Liver (tissue), 9 donors: ENCODE results near the gene ABRACL. TPM values are rescaled to one million over a fixed set of nuclear protein-coding genes. Genes with fewer than 3 reads are reported as not detected.

Experiments used
- DNase-seq: peaks from one replicate; pipeline ENCODE4 v3.0.0-alpha.2; 2017; ENCODE audit warnings: low spot score
- H3K27ac ChIP-seq, 2 donors: one replicate each; pipeline ENCODE4 v1.7.0; 2013; ENCODE audit warnings: inconsistent platforms in 2 of 2, low read length in 2 of 2, control low read depth in 1 of 2, low read depth in 1 of 2, mild to moderate bottlenecking in 1 of 2
- H3K27me3 ChIP-seq, 4 donors: one replicate each; pipeline versions ENCODE4 v1.6.1 to v1.7.0; 2013; ENCODE audit warnings: low read length in 3 of 4, inconsistent platforms in 1 of 4, mild to moderate bottlenecking in 1 of 4, moderate library complexity in 1 of 4; ENCODE audit not compliant: control insufficient read depth in 4 of 4, insufficient read depth in 4 of 4
- H3K36me3 ChIP-seq, 4 donors: one replicate each; pipeline versions ENCODE4 v1.6.1 to v1.7.0; 2013; ENCODE audit warnings: low read length in 3 of 4, mild to moderate bottlenecking in 3 of 4, low read depth in 1 of 4, moderate library complexity in 1 of 4; ENCODE audit not compliant: control insufficient read depth in 4 of 4, insufficient read depth in 3 of 4
- H3K4me1 ChIP-seq, 4 donors: one replicate each; pipeline versions ENCODE4 v1.6.1 to v1.7.0; 2013; ENCODE audit warnings: low read length in 3 of 4, mild to moderate bottlenecking in 3 of 4, moderate library complexity in 1 of 4; ENCODE audit not compliant: control insufficient read depth in 4 of 4, insufficient read depth in 4 of 4
- H3K4me3 ChIP-seq, 3 donors: one replicate each; pipeline versions ENCODE4 v1.6.1 to v1.7.0; 2013; ENCODE audit warnings: low read length in 3 of 3, control low read depth in 1 of 3, low read depth in 1 of 3, mild to moderate bottlenecking in 1 of 3
- H3K9ac ChIP-seq, 2 donors: one replicate each; pipeline ENCODE4 v1.7.0; 2013; ENCODE audit warnings: low read length in 2 of 2, mild to moderate bottlenecking in 2 of 2, moderate library complexity in 2 of 2, control low read depth in 1 of 2, low read depth in 1 of 2
- H3K9me3 ChIP-seq, 4 donors: one replicate each; pipeline versions ENCODE4 v1.6.1 to v1.7.0; 2013; ENCODE audit warnings: low read length in 3 of 4; ENCODE audit not compliant: control insufficient read depth in 4 of 4
- ATF3 ChIP-seq: IDR thresholded peaks from 2 replicates; pipeline ENCODE4 v1.6.1; 2016; ENCODE audit warnings: antibody characterized with exemption
- CTCF ChIP-seq: fragments of 150-350 bp; IDR thresholded peaks from 2 replicates; pipeline ENCODE4 v1.5.1; 2017; ENCODE audit warnings: improper control_type of control experiment, low read depth, low read length; ENCODE audit not compliant: missing input control
- EGR1 ChIP-seq, 2 donors: IDR thresholded peaks; 2 replicates each; pipeline ENCODE4 v1.6.1; 2016 to 2018; ENCODE audit warnings: antibody characterized with exemption in 2 of 2, low read depth in 2 of 2
- FOXA1 ChIP-seq: IDR thresholded peaks from 2 replicates; pipeline ENCODE4 v1.6.1; 2016; ENCODE audit warnings: antibody characterized with exemption
- FOXA2 ChIP-seq: IDR thresholded peaks from 2 replicates; pipeline ENCODE4 v1.6.1; 2016; ENCODE audit warnings: antibody characterized with exemption
- GABPA ChIP-seq, 2 donors: IDR thresholded peaks in 1 of 2; conservative IDR thresholded peaks in 1 of 2; 2 replicates each; pipeline ENCODE4 v1.6.1; 2016; ENCODE audit warnings: antibody characterized with exemption in 2 of 2, mild to moderate bottlenecking in 1 of 2, moderate library complexity in 1 of 2
- HNF4A ChIP-seq, 2 donors: conservative IDR thresholded peaks; 2 replicates each; pipeline ENCODE4 v1.6.1; 2016; ENCODE audit warnings: antibody characterized with exemption in 2 of 2, mild to moderate bottlenecking in 2 of 2
- HNF4G ChIP-seq: IDR thresholded peaks from 2 replicates; pipeline ENCODE4 v1.6.1; 2016; ENCODE audit warnings: antibody characterized with exemption
- JUND ChIP-seq, 2 donors: IDR thresholded peaks; 2 replicates each; pipeline ENCODE4 v1.6.1; 2016; ENCODE audit warnings: antibody characterized with exemption in 2 of 2
- MAX ChIP-seq: IDR thresholded peaks from 2 replicates; pipeline ENCODE4 v1.6.1; 2016; ENCODE audit warnings: antibody characterized with exemption
- NR2F2 ChIP-seq: IDR thresholded peaks from 2 replicates; pipeline ENCODE4 v1.6.1; 2016; ENCODE audit warnings: antibody characterized with exemption
- RAD21 ChIP-seq, 2 donors: IDR thresholded peaks; 2 replicates each; pipeline ENCODE4 v1.6.1; 2016; ENCODE audit warnings: antibody characterized with exemption in 2 of 2, mild to moderate bottlenecking in 2 of 2
- REST ChIP-seq: IDR thresholded peaks from 2 replicates; pipeline ENCODE4 v1.6.1; 2016; ENCODE audit warnings: antibody characterized with exemption, mild to moderate bottlenecking
- RXRA ChIP-seq, 2 donors: IDR thresholded peaks; 2 replicates each; pipeline ENCODE4 v1.6.1; 2017 to 2018; ENCODE audit warnings: antibody characterized with exemption in 2 of 2, mild to moderate bottlenecking in 1 of 2
- SP1 ChIP-seq: IDR thresholded peaks from 2 replicates; pipeline ENCODE4 v1.6.1; 2018; ENCODE audit warnings: antibody characterized with exemption, mild to moderate bottlenecking
- TAF1 ChIP-seq: conservative IDR thresholded peaks from 2 replicates; pipeline ENCODE4 v1.6.1; 2016; ENCODE audit warnings: antibody characterized with exemption, mild to moderate bottlenecking
- YY1 ChIP-seq: IDR thresholded peaks from 2 replicates; pipeline ENCODE4 v1.6.1; 2016; ENCODE audit warnings: antibody characterized with exemption, mild to moderate bottlenecking
- WGBS: extraction: QIAGEN DNeasy Blood & Tissue Kit; methylation state at CpG from one replicate; pipeline ENCODE4 v1.1.7; 2013; 5-methylcytosine and 5-hydroxymethylcytosine counted together
- polyA plus RNA-seq, 2 donors: library from polyadenylated mRNA; stranded (reverse) in 1 of 2; unstranded in 1 of 2; fragments of 200-250 nt in 1 of 2; fragments of >200 nt in 1 of 2; fragmentation: Nextera tagmentation in 1 of 2; extraction: Ambion mirVana in 1 of 2; gene quantifications; one replicate each; pipeline versions ENCODE4 v1.2.1 to v1.2.3, GENCODE V29; 2013 to 2015
- total RNA-seq, 2 donors: library from RNA; depleted of rRNA; stranded (reverse); fragments of >200 nt; gene quantifications; one replicate each; pipeline ENCODE4 v1.2.3, GENCODE V29; 2014
- TF ChIP-seq, protein P1 (sequence below): IDR thresholded peaks from 2 replicates; pipeline ENCODE4 v1.6.1; 2016; ENCODE audit warnings: antibody characterized with exemption
- donor health status: healthy.
- donor health status: healthy.
- donor health status: healthy.
- donor health status: healthy.
- donor health status: healthy.

The ABRACL gene
- total and polyA plus RNA-seq, 4 donors, result 14.2 to 66.3 (median 26.8) TPM

GRCh38 chr6:139027620-139028182 lies 844 bp upstream of the ABRACL start:
- Histone ChIP-seq H3K4me1 (peaks cover 2 to 23% (median 14%) of the 10 kb centered on the region in 4 donors), H3K9me3 (no peaks in the 10 kb centered on the region), H3K9ac (peak overlapping the region in 1 of 2 donors; percentile 95), H3K27me3 (no peaks in the 10 kb centered on the region), H3K36me3 (no peaks in the 10 kb centered on the region), H3K27ac (peak overlapping the region; percentile 80 to 94), H3K4me3 (peak overlapping the region; percentile 12 to 96 (median 83))
- WGBS, result 8% methylated on average over 10 of the region's 10 CpGs
- DNase-seq, result no peak
- TF ChIP-seq NR2F2, result no peak
- TF ChIP-seq EGR1 (IDR thresholded peaks at IDR 0.05; ENCODE audit: low read depth in 2 of 2), result no peak
- no peak for TF ChIP-seq MAX
- peak; percentile 82 for TF ChIP-seq SP1
- peak; percentile 39 for TF ChIP-seq FOXA2
- no peak for TF ChIP-seq FOXA1
- no peak for TF ChIP-seq GABPA (IDR thresholded peaks at IDR 0.05 in 1 of 2, conservative IDR thresholded peaks at IDR 0.05 in 1 of 2)
- TF ChIP-seq JUND (IDR thresholded peaks at IDR 0.05), result peak; percentile 58 to 67
- peak; percentile 81 for TF ChIP-seq ATF3
- TF ChIP-seq TAF1, result peak; percentile 33
- no peak for TF ChIP-seq CTCF
- TF ChIP-seq, protein P1, sequence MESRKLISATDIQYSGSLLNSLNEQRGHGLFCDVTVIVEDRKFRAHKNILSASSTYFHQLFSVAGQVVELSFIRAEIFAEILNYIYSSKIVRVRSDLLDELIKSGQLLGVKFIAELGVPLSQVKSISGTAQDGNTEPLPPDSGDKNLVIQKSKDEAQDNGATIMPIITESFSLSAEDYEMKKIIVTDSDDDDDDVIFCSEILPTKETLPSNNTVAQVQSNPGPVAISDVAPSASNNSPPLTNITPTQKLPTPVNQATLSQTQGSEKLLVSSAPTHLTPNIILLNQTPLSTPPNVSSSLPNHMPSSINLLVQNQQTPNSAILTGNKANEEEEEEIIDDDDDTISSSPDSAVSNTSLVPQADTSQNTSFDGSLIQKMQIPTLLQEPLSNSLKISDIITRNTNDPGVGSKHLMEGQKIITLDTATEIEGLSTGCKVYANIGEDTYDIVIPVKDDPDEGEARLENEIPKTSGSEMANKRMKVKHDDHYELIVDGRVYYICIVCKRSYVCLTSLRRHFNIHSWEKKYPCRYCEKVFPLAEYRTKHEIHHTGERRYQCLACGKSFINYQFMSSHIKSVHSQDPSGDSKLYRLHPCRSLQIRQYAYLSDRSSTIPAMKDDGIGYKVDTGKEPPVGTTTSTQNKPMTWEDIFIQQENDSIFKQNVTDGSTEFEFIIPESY, result peak; percentile 24
- TF ChIP-seq HNF4A (conservative IDR thresholded peaks at IDR 0.05), result peak; percentile 65 to 74
- TF ChIP-seq YY1, result peak; percentile 56
- TF ChIP-seq RXRA (IDR thresholded peaks at IDR 0.05), result peak; percentile 69 to 71
- TF ChIP-seq REST, result peak; percentile 87
- TF ChIP-seq RAD21 (IDR thresholded peaks at IDR 0.05), result peak; percentile 27 to 63
- TF ChIP-seq HNF4G, result no peak
